ENCODE data around the gene BCL11A.

DNA sequence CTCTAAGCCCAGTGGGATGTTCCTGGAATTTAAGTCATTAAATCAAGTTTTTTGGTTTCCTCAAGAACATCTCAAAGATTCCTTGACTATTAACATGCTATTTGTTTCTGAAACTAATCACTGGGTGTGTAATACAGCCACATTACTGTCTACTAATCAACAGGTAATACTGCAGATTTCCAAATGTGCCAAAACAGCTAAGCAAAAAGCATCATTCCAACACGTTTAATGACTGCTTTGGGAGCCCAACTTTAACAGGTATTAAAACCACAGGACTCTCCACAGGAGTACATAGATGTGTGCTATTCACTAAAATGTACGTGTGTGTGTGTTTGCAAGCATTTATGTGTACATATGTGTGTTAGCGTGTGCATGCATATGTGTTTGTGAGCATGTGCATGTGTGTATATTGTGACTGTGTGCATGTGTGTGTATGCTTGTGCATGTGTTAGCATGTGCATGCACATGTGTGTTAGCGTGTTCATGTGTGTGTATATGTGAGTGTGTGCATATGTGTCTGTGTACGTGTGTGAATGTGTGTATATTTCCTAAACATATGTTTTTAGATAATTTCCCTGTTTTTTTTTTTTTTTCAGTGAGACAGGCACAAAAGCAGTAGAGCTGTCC lies 80.7 kb downstream of the BCL11A start:
- TF ChIP-seq, protein P1, sequence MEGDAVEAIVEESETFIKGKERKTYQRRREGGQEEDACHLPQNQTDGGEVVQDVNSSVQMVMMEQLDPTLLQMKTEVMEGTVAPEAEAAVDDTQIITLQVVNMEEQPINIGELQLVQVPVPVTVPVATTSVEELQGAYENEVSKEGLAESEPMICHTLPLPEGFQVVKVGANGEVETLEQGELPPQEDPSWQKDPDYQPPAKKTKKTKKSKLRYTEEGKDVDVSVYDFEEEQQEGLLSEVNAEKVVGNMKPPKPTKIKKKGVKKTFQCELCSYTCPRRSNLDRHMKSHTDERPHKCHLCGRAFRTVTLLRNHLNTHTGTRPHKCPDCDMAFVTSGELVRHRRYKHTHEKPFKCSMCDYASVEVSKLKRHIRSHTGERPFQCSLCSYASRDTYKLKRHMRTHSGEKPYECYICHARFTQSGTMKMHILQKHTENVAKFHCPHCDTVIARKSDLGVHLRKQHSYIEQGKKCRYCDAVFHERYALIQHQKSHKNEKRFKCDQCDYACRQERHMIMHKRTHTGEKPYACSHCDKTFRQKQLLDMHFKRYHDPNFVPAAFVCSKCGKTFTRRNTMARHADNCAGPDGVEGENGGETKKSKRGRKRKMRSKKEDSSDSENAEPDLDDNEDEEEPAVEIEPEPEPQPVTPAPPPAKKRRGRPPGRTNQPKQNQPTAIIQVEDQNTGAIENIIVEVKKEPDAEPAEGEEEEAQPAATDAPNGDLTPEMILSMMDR (IDR thresholded peaks at IDR 0.05), result no peak
- no peak for TF ChIP-seq POLR2A (IDR thresholded peaks at IDR 0.05)

All from esophagus squamous epithelium (tissue), 4 donors.